Ectodermal cell (in vitro differentiated cells): ENCODE measurements around the gene TARS1.
"Not testable (repeated sequence)": the region's sequence is repeated elsewhere in the genome, so short reads cannot be mapped to it uniquely, and the experiment has no call there.

ENCODE experiments used
- H3K27ac ChIP-seq: 2 replicates; pipeline ENCODE4 v1.7.0; 2013; ENCODE audit warnings: mild to moderate bottlenecking, low read depth, low read length; ENCODE audit not compliant: insufficient read depth, poor library complexity, severe bottlenecking
- H3K27me3 ChIP-seq: 2 replicates; pipeline ENCODE4 v1.7.0; 2013; ENCODE audit warnings: mild to moderate bottlenecking, low read length; ENCODE audit not compliant: insufficient read depth, control insufficient read depth, poor library complexity, severe bottlenecking
- H3K36me3 ChIP-seq: one replicate; pipeline ENCODE4 v1.7.0; 2013; ENCODE audit warnings: low read length; ENCODE audit not compliant: control insufficient read depth, insufficient read depth
- H3K4me1 ChIP-seq: one replicate; pipeline ENCODE4 v1.7.0; 2013; ENCODE audit warnings: low read length; ENCODE audit not compliant: control insufficient read depth, insufficient read depth
- H3K4me3 ChIP-seq: 2 replicates; pipeline ENCODE4 v1.7.0; 2013; ENCODE audit warnings: low read depth, low read length, control low read depth; ENCODE audit not compliant: insufficient read depth
- H3K9me3 ChIP-seq: 2 replicates; pipeline ENCODE4 v1.7.0; 2013; ENCODE audit warnings: mild to moderate bottlenecking, low read length, moderate library complexity; ENCODE audit not compliant: control insufficient read depth
- WGBS, 2 experiments: methylation state at CpG; one replicate each; pipeline ENCODE4 v1.1.7; 2013; ENCODE audit warnings: missing lambda C conversion rate in 2 of 2; 5-methylcytosine and 5-hydroxymethylcytosine counted together

TARS1 gene

GRCh38 chr5:33504570-33504969 lies 63.8 kb downstream of the TARS1 start:
- no peak overlapping the region for H3K4me3 ChIP-seq
- 95 to 96% methylated on average over 3 of the region's 3 CpGs for WGBS, 2 experiments

GRCh38 chr5:33507426-33507825 lies 66.7 kb downstream of the TARS1 start:
- H3K36me3 ChIP-seq: no peaks in the 10 kb centered on the region
- no peaks in the 10 kb centered on the region for H3K27me3 ChIP-seq
- 92 to 97% methylated on average over 4 of the region's 4 CpGs for WGBS, 2 experiments
- no peak overlapping the region for H3K4me3 ChIP-seq
- no peak overlapping the region for H3K27ac ChIP-seq
- H3K4me1 ChIP-seq: no peaks in the 10 kb centered on the region
- H3K9me3 ChIP-seq: no peaks in the 10 kb centered on the region

More at GRCh38 chr5:33504570-33504969, 63.8 kb downstream of the TARS1 start:
- Histone ChIP-seq H3K27ac (no peak overlapping the region), H3K4me1 (no peaks in the 10 kb centered on the region), H3K27me3 (no peaks in the 10 kb centered on the region), H3K36me3 (no peaks in the 10 kb centered on the region), H3K9me3 (no peaks in the 10 kb centered on the region)

GRCh38 chr5:33509036-33509435 lies 68.3 kb downstream of the TARS1 start:
- H3K9me3 ChIP-seq: no peaks in the 10 kb centered on the region
- no peak overlapping the region for H3K27ac ChIP-seq
- no peaks in the 10 kb centered on the region for H3K4me1 ChIP-seq
- H3K27me3 ChIP-seq: no peaks in the 10 kb centered on the region
- no peak overlapping the region for H3K4me3 ChIP-seq
- WGBS, 2 experiments: 100% methylated on average over 3 of the region's 3 CpGs; no CpG with 5 or more reads in 1 of the 2 experiments
- no peaks in the 10 kb centered on the region for H3K36me3 ChIP-seq

- Histone ChIP-seq H3K4me3 (no peak overlapping the region), H3K36me3 (no peaks in the 10 kb centered on the region), H3K9me3 (no peaks in the 10 kb centered on the region), H3K4me1 (no peaks in the 10 kb centered on the region), H3K27ac (no peak overlapping the region), H3K27me3 (no peaks in the 10 kb centered on the region)
- 92 to 95% methylated on average over 3 of the region's 3 CpGs for WGBS, 2 experiments
Observed at GRCh38 chr5:33513462-33514185, 72.9 kb downstream of the TARS1 start.

GRCh38 chr5:33515366-33515765 lies 74.6 kb downstream of the TARS1 start:
- not testable (repeated sequence) for H3K9me3 ChIP-seq, H3K4me1 ChIP-seq, H3K4me3 ChIP-seq, H3K36me3 ChIP-seq, H3K27me3 ChIP-seq, H3K27ac ChIP-seq
- WGBS, 2 experiments: 97 to 98% methylated on average over 31 to 32 of the region's 32 CpGs

GRCh38 chr5:33516421-33516820 lies 75.7 kb downstream of the TARS1 start:
- H3K36me3 ChIP-seq: no peaks in the 10 kb centered on the region
- H3K4me3 ChIP-seq: no peak overlapping the region
- H3K4me1 ChIP-seq: no peaks in the 10 kb centered on the region
- no peaks in the 10 kb centered on the region for H3K27me3 ChIP-seq
- no peaks in the 10 kb centered on the region for H3K9me3 ChIP-seq
- WGBS, 2 experiments: 88 to 95% methylated on average over 1 to 2 of the region's 2 CpGs
- H3K27ac ChIP-seq: no peak overlapping the region
